Forelimb muscle (tissue), 1 donor: Measurements from ENCODE around the gene CD46. TPM values are rescaled to one million over a fixed set of nuclear protein-coding genes. Genes with fewer than 3 reads are reported as not detected.
"Not testable (repeated sequence)": the region's sequence is repeated elsewhere in the genome, so short reads cannot be mapped to it uniquely, and the experiment has no call there.

ENCODE experiments used
- DNase-seq: peaks from one replicate; pipeline ENCODE4 v3.0.0-alpha.2; 2013; ENCODE audit warnings: low read depth
- polyA plus RNA-seq: library from polyadenylated mRNA; unstranded; fragments of 120-200 nt; gene quantifications from one replicate; pipeline ENCODE4 v1.2.1, GENCODE V29; 2013; ENCODE audit not compliant: insufficient read length

The CD46 gene
- polyA plus RNA-seq, result 78.8 TPM

DNA sequence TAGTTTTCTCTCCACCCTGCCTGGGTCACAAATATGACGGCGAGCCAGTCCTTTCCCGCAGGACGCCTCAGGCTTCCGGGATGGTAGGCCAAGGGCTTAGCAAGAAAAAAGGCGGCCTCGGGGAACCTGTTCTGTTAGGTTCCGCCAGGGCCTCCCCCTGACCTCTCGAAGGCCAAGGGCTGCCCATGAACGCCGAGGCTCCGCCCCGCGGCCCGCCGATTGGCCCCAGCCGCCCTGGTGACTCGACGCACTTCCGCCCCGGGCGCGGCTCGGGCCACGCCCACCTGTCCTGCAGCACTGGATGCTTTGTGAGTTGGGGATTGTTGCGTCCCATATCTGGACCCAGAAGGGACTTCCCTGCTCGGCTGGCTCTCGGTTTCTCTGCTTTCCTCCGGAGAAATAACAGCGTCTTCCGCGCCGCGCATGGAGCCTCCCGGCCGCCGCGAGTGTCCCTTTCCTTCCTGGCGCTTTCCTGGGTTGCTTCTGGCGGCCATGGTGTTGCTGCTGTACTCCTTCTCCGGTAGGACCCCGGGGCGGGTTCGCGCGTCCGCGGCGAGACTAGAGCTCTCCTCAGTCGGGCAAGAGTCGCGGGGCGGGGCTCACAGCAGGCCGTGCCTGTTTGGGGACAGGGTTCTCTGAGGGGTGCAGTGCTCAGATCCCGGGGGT is at the start of gene CD46:
Gene CD46, plus strand, starts transcription at position 265 of the 666 bp plus-strand sequence. Its CDS starts 159 bp downstream, at position 424.
- peak; percentile 82 for DNase-seq

DNA sequence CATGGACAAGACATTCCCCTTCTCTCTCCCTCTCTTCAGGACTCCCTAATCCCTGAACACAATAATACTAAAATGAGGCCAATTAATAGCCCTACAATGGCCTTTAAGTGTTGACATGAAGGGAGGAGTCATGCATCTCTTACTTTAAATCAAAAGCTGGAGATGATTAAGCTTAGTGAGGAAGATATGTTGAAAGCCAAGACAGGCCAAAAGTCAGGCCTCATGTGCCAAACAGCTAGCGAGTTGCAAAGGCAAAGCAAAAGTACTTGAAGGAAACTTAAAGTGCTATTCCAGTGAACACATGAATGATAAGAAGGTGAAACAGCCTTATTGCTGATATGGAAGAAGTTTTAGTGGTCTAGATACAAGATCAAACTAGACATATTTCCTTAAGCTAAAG is 49.5 kb upstream of the CD46 start:
- DNase-seq, result no peak

DNA sequence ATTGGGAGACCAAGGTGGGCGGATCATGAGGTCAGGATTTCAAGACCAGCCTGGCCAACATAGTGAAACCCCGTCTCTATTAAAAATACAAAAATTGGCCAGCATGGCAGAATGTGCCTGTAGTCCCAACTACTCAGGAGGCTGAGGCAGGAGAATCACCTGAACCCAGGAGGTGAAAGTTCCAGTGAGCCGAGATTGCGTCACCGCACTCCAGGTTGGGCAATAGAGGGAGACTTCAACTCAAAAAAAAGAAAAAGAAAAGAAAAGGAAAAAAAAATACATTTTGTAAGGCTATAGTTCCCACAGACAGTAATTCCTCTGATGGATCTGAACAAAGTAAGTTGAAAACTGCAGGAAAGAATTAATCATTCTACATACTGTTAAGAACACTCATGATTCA is 48.1 kb upstream of the CD46 start:
- DNase-seq, result no peak

DNA sequence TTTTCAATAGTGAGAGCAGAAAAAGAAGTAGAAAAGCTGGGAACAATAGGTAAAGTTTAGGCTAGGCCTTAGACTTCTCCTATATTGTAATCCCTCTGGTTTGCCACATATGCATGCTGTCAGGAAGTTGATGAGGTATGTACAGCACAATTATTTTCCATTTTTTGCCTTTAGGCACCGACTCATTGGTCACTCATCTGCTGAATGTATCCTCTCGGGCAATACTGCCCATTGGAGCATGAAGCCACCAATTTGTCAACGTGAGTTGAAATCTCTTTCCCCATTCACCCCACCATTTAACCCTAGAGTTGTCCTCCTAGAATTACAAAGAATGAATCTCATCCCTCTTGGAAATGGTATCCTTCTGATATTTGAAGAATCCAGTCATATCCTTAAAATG is 43.9 kb upstream of the CD46 start:
- DNase-seq, result not testable (repeated sequence)

DNA sequence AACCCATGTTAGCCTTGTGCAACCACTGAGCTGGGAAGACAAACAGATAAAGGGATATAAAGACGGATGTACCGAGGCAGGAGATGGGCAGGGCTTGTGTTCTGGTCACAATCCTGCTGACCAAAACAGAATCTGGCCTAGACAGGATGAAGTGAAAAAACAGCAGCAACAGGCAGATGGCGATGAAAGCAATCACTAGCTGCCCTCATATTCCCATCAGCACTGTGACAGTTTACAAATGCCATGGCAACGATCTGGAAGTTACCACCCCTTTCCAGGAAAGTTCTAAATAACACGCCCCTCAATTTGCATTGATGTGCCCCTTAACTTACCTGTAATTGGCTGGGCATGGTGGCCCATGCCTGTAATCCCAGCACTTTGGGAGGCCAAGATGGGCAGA is 40.6 kb upstream of the CD46 start:
- DNase-seq, result no peak

DNA sequence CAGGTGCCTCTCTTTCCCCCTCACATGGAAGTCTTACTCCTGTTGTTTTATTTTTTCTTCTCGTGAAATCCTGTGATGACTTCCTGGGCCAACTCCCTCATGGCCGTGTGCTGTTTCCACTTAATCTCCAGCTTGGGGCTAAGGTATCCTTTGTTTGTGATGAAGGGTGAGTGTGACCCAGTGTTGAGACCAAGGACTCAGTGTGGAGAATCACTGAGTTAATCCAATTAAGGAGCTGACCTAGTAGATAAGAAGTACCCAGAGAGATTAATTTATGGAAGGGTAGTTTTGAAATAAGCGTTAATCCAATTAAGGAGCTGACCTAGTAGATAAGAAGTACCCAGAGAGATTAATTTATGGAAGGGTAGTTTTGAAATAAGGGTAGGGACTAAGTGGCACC is 39.2 kb upstream of the CD46 start:
- DNase-seq, result not testable (repeated sequence)

DNA sequence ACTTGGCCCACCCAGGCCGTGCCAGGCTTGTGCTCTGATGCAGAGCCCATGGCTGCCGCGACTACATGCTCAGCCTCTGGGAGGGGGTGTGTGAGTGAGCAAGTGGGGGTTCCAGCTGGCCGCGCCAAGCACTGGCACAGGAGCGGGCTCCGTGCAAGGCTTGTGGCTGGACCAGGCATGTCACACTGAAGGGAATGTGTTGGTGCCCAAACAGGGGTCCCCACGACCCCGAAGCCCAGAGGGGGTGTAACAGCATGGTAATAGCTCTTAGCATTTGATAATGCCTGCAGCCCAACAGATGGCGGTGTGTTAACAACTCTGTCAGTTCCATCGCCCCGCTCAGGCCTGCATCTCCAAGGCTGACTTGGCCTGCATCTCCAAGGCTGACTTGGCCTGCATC is 38.3 kb upstream of the CD46 start:
- no peak for DNase-seq

DNA sequence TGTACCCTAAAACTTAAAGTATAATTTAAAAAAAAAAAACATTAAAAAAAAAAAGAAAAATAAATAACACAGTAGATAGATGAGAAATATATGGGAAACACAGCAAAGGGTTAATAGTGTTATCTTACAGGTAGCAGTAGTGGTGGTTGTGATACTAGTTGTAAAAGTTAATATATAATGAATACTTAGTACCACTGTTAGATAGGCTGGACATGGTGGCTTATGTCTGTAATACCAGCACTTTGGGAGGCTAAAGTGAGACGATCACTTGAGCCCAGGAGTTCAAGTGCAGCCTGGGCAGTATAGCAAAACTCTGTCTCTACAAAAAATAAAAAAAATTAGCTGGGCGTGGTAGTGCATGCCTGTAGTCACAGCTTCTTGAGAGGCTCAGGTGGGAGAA is 32.6 kb upstream of the CD46 start:
- no peak for DNase-seq

DNA sequence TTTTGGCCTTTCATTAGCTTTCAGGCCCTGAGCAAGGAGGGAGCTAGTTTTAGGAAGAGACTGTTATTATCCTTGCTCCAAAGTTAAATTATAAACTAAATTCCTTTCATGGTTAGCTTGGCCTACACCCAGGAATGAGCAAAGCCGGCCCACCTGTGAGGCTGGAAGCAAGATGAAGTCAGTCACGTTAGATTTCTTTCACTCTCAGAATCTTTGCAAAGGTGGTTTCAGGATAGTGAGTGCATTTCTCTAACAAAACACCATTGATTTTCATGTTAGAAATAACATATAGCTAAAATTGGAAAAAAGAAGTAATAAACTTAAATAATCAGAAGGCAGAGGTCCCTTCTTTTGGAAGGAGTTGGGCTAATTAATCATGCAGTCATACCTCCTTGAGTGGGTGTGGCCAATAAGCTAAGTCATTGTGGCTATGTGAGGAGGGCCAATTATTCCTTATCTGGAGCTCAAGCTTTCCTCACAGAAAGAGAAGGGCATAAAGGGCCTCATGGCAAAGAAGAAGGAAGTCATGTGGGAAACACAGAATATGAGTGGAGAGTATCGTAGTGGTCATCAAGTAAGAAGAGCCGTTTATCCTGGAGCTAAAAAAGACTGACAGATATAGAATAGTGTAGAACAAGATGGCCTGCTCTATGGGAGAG is 23.5 kb upstream of the CD46 start:
- DNase-seq, result not testable (repeated sequence)

DNA sequence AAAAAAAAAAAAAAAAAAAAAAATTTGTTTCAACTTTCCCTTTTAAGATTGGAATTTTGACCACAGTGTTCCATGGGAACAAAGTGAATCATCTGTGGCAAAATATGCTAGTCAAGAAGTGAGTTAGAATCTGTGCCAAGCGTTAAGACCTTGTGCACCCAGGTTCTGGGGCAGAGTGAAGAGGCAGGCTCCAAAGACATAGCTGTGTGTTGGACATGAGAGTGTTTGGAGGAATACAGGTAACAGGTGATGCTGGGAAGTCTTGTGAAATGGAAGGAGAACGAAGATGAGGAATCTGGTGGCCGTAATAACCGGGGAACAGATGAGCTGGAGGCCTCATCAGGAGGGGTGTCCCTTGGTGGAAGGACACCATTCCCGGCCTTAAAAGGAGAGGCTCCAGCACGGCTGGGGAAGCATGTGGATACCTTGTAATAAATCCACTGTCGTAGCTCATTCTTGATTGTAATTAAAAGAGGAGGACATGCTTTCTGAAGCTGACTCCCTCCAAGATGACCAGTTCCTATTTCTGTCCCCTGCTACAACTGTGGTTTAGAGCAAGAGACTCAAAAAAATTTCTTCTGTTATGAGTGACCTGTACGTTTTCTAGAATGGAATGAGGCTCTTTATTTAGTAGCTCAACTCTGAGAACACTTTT is 14.2 kb upstream of the CD46 start:
- DNase-seq, result not testable (repeated sequence)

DNA sequence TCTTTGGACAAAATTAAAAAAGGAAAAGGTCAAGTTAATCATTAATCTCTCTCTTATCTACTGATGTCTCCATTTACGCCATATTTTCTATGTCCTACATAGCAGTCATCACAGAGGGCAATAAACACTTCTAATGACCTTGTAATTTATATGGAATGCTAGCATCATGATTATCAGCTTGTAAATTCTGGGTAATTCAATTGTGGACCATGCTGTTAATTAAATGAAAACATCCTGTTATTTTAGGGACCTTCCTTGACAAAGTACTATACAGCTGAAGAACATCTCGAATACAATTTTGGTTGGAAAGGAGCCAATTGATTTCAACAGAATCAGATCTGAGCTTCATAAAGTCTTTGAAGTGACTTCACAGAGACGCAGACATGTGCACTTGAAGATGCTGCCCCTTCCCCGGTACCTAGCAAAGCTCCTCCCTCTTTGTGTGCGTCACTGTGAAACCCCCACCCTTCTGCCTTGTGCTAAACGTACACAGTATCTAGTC is 13.6 kb upstream of the CD46 start:
- DNase-seq, result not testable (repeated sequence)

DNA sequence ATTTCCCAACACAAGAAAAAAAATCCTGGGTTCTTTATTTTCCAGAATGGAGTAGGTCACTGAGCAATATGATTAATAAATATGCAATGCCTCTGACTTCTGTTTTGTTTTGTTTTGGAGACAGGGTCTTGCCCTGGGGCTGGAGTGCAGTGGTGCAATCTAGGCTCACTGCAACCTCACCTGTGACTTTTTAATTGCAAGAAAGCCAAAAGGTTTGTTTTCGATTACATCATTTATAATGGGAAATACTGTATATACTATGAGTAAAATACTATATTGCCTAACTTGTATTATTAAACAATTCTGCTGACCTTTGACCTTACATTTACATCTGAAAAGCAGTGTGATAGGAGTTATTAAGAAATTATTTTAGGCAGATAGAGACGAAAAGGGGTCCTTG is 11.6 kb upstream of the CD46 start:
- no peak for DNase-seq

DNA sequence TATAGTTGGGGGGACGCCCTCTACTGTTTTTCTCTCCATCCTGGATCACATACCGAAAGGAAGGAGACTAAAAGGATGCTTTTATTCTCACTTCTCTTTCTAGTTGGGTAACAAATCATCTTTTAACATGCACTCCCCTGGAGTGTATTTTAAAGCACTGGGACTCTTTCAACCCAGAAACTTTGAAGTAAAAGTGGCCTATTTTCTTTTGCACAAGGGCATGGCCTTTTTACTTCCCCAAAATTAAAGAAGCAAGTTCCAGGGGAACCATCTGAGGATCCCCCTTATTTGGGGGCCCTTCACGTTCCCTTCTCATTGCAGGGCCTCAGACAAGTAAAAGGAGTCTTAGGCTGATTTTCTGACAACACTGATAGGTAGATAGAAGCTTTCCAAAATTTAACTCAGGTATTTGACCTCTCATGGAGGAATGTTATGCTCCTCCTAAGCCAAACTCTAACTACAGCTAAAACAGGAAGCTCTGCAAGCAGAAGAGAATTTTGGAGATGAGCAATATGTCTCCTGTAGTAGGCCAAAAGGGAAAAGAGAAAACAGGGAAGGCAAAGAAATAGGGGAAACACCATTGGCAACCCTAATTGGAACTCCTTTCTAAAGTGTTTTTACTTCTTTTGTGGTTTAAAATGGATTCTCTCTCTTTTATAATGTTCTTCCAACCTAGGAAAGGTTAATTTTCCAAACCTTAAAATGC is 8.9 kb upstream of the CD46 start:
- DNase-seq, result no peak

DNA sequence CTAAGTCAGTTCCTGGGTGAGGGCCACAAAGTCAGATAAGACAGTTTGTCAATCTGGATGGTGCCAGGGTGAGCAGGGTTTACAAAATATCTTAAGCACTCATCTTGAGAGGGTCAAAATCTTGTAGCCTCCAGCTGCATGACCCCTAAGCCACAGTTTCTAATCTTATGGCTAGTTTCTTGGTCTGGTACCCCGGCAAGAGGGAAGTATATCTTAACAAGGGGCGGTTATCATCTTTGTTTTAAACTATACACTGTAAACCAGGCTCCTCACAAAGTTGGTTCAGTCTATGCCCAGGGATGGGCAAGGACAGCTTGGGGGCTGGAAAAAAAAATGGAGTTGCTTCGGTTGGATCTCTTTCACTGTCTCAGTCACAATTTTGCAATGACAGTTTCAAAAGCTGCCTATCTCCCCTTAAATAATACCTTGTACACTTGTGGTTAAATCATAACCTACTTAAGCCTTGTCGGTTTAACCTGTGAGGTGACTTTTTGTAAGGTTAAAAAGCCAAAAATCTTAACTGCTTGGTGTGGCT is 7.8 kb upstream of the CD46 start:
- DNase-seq, result no peak

DNA sequence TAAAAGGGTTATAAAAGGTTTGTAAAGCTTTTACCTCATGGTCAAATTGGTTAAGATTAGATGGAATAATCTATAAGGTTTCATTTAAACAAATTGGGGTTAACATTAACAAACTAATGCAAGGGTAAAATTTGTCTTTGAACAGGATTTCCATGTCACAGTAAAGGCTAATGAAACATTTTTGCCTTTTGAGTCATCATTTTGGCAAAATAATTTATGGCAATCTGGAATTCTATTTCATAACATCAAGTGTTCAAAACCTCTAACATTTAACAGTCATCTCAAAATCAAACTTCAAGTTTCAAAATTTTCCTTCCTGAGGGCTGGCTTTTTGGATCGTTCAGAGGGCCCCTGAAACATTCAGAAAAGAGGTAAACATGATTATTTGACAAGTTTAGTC is 6.6 kb upstream of the CD46 start:
- no peak for DNase-seq

DNA sequence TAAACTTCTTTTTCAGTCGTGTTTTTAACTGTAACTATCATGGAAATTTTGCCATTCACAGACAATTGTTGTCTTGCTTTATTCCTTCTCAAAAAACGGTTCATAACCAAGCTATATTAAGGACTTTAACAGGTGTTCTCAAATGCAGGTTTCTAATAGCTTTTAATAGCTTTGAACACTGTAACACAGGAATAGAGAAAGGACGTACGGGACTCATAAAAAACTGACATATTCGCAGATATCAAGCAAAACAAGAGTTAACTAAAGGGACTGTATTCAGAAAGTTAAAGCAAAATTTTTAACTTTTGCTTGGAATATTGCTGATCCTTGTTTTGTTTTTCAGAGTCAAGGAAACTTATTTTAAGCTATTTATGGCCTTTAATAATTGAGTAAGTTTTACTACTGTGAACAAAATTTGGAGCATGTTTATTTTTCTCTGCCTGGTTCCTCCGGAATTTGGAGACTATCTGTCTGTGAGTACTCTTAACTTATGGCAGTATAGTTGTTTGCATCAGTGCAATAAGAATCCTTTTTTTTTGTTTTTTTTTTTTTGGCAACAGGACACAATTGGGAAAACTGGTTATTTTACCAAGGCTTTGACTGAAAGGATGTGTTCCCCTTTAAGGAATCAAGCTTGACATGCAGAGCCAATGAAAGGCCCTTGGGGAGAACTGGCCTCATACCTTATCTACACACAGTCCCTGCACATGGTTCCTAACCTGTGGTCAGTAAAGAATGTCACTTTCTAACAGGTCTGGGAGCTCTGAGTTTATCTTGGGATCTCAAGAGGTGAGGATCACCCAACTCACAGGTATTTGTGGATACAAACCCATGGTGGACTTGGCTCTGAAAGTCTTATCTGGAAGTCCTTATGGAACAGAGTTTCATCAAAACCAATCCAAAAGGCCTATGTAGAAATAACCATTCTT is 5.8 kb upstream of the CD46 start:
- no peak for DNase-seq

DNA sequence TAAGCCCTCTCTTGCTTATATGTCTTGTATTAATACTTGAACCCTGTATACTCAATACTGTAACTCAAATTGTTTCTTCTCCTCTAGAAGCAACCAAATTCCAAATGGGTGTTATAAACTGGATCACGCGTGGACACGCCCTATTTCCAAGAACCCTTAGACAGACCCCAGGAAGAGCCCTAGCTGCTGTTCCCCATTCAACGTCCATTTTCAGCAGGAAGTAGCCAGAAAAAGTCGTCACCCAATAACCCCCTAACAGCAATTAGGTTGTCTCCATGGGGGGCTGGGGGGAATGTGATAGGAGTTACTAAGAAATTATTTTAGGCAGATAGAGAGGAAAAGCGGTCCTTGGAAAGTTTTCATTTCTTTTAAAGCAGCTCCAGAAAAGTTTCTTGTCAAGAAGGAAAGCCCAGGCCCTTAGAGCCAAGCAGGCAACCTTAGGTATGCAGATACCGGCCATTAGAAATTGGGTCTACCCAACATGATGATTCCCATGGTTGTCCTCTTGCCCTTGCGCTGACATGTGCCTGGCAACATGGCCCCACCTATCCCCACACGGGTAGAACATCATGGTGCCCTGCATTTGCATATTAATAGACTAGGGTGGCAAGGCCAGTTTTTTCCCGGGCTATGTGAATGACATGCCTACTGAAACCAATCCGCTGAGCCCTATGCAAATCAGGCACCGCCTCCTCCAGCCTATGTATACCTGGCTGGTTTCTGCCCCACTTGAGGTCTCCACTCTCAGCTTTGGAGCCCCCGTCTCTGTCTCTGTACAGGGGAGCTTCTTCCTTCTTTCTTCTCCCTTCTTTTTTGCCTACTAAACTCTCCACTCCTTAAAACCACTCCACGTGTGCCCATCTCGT is 4.0 kb upstream of the CD46 start:
- no peak for DNase-seq

DNA sequence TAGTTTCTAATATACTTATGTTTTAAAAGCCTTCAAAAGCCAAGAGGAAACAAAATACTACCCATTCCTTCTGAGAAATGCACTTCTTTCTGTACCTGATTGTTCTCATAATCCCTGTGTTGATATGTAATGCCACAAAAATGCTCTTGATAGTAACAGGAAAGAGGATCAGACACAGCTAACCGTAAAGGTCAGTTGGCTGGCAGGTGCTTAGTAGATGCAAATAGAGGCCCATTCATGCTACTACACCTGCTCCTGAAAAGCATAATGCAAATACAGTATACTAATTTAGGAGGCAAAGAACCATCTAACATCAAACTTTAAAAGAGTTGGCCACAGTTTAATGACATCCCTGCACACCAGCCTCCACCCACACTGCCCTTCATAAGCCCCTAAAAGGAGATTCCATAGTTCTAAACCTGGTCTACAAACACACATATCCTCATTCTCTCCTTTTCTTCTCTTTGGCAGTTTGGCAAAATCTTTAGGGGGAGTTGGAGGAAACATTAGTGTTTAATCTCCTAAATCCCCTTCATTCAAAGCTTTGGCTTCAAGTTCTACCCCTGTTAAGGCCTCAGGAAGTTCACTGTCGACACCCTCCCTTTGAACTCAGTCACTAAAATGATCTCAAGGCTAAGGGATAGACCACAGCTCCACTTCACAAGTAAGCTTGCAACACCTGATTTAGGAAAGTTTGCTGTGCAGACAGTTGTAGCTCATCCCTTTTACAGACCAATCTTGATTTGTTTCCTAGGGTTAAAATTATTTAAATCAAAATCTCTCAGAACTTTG is 2.9 kb upstream of the CD46 start:
- DNase-seq, result no peak
